Mononuclear cell (primary cell): ENCODE results near the gene CRACR2A. TPM values are rescaled to one million over a fixed set of nuclear protein-coding genes. Genes with fewer than 3 reads are reported as not detected.

Experiments used
- H3K27me3 ChIP-seq: 2 replicates; pipeline ENCODE4 v1.6.0; 2011; ENCODE audit warnings: low read length, control low read depth; ENCODE audit not compliant: insufficient read depth
- H3K4me1 ChIP-seq: 2 replicates; pipeline ENCODE4 v1.5.1; 2011; ENCODE audit warnings: mild to moderate bottlenecking, low read length, control low read depth; ENCODE audit not compliant: insufficient read depth
- H3K4me3 ChIP-seq: 2 replicates; pipeline ENCODE4 v1.5.1; 2011; ENCODE audit warnings: mild to moderate bottlenecking, low read length, moderate library complexity
- H3K9me3 ChIP-seq: 2 replicates; pipeline ENCODE4 v1.5.1; 2011; ENCODE audit warnings: low read depth, mild to moderate bottlenecking, control low read depth, low read length
- total RNA-seq: library from RNA; depleted of rRNA; stranded (reverse); fragments of >200 nt; gene quantifications from one replicate; pipeline ENCODE4 v1.2.3, GENCODE V29; 2012

The CRACR2A gene
- total RNA-seq, 1 donor: 18.4 TPM

DNA sequence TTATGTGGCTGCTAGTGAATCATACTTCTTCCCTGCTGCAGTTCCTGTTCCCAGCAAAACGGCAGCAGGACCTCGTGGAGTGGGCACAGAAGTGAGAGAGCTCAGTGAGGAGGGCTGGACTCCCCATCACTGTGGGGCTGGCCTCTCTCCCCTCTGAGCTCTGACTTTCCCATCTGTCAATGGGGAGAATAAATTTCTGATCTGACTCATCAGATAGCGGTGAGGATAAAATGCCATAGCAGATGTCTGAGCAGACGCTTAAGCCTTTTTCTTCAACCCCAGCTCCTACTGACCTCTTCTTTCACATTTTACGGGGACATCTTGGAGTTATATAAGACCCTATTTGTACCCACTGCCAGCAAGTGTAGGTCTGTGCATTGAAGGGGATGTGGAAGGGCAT lies 116.6 kb downstream of the CRACR2A start:
- Histone ChIP-seq H3K4me3 (no peak overlapping the region), H3K27me3 (no peaks in the 10 kb centered on the region), H3K4me1 (no peaks in the 10 kb centered on the region)

DNA sequence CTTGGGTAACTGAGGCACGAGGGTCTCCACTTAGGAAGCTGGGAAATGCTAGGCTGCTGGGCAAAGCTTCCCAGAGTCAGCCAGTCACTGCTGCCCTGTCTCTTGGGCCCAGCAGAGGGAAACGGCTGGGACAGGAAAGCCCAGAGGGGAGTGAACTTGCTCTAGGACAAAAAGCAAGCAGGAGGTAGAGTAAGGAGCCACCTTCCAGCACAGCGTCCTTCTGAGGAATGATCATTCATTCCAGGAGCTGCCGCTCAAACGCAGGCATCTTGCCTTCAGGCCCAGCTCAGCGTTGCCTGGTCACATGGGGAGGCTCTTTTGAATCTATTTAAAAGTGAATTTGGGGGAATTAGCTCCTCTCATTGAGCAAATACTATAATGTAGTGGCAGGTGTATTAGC lies 118.6 kb downstream of the CRACR2A start:
- H3K27me3 ChIP-seq: no peaks in the 10 kb centered on the region
- no peak overlapping the region for H3K4me3 ChIP-seq

More for the DNA sequence above, 116.6 kb downstream of the CRACR2A start:
- H3K9me3 ChIP-seq: no peaks in the 10 kb centered on the region

DNA sequence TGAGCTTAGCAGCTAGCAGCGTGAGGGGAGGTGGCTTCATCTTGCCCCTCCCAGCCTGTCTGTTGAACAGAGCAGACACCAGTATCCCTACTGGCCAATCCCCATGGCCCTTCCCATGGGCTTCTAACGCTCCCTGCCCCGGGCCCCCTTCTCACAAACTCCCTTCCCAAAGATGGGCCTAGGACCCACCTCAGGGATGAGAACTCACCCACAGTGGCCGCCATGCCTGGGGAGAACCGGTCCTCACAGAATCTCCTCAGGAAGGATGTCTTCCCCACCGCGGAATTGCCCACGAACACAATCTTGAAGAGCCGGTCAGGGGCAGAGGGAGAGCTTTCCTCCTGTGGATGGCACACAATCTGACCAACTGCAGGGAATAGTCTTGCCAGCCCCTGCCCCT lies 119.5 kb downstream of the CRACR2A start:
- Histone ChIP-seq H3K4me1 (no peaks in the 10 kb centered on the region), H3K27me3 (no peaks in the 10 kb centered on the region), H3K9me3 (no peaks in the 10 kb centered on the region), H3K4me3 (no peak overlapping the region)

More for the DNA sequence above, 118.6 kb downstream of the CRACR2A start:
- Histone ChIP-seq H3K4me1 (no peaks in the 10 kb centered on the region), H3K9me3 (no peaks in the 10 kb centered on the region)

- Histone ChIP-seq H3K9me3 (no peaks in the 10 kb centered on the region), H3K27me3 (no peaks in the 10 kb centered on the region), H3K4me3 (no peak overlapping the region), H3K4me1 (no peaks in the 10 kb centered on the region)
Measured at GRCh38 chr12:3632754-3633153, 120.2 kb downstream of the CRACR2A start.

DNA sequence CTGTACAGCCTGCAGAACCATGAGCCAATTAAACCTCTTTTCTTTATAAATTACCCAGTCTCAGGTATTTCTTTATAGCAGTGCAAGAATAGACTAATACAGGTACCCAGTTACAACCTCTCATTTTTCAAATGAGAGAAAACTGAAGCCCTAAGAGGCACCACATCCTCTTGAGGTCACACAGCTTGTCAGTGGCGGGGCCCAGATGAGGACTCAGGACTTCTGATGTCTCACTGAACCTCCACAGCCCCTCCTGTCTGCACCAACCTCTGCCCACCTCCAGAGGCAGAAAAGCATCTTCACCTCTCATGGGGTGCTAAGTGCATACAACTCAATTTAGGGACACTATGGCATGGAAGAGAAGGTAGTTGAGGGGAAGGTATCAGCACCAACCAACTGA lies 120.7 kb downstream of the CRACR2A start:
- no peak overlapping the region for H3K4me3 ChIP-seq
- no peaks in the 10 kb centered on the region for H3K9me3 ChIP-seq
- no peaks in the 10 kb centered on the region for H3K4me1 ChIP-seq

DNA sequence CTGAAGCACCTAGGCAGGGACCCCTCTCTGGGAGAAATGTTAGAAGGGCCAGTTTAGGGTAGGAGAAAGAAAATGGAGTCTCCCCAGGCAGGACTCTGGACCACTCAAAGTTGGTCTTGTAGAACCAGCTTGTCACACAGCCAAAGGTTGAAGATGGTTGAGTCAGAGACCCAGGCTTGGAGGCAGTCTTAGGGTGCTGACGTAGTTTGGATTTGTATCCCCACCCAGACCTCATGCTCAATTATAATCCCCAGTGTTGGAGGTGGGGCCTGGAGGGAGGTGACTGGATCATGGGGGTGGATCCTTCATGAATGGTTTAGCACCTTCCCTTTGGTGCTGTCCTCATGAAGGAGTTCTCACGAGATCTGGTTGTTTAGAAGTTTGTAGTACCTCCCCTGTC lies 121.2 kb downstream of the CRACR2A start:
- no peaks in the 10 kb centered on the region for H3K4me1 ChIP-seq

More for the DNA sequence above, 120.7 kb downstream of the CRACR2A start:
- H3K27me3 ChIP-seq: no peaks in the 10 kb centered on the region

DNA sequence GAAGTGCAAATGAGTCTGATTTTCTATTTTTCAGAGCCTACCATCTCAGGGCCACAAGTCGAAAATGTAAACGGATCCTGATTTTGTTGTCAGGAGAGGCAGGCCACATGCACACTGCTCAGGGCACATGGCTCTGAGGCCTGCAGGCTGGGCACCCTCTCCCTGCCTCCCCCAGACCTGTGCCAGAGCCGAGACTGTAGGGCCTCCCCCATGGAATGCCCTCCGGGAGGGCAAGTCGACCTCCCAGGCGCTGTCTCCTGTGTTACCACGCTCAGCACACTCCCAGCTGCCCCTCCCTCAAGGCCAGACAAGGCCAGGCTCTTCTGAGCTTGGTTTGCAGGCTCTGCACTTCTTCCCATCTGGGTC lies 121.7 kb downstream of the CRACR2A start:
- H3K4me1 ChIP-seq: no peaks in the 10 kb centered on the region
- no peaks in the 10 kb centered on the region for H3K27me3 ChIP-seq
- H3K4me3 ChIP-seq: no peak overlapping the region
- H3K9me3 ChIP-seq: no peaks in the 10 kb centered on the region

More for the DNA sequence above, 121.2 kb downstream of the CRACR2A start:
- H3K9me3 ChIP-seq: no peaks in the 10 kb centered on the region
- no peaks in the 10 kb centered on the region for H3K27me3 ChIP-seq
- H3K4me3 ChIP-seq: no peak overlapping the region

GRCh38 chr12:3630621-3631271 lies 122.2 kb downstream of the CRACR2A start:
- H3K4me3 ChIP-seq: no peak overlapping the region
- H3K27me3 ChIP-seq: no peaks in the 10 kb centered on the region
- H3K9me3 ChIP-seq: no peaks in the 10 kb centered on the region
- H3K4me1 ChIP-seq: no peaks in the 10 kb centered on the region

GRCh38 chr12:3630111-3630510 lies 122.8 kb downstream of the CRACR2A start:
- Histone ChIP-seq H3K27me3 (no peaks in the 10 kb centered on the region), H3K9me3 (no peaks in the 10 kb centered on the region), H3K4me1 (no peaks in the 10 kb centered on the region), H3K4me3 (no peak overlapping the region)

GRCh38 chr12:3629057-3629830 lies 123.7 kb downstream of the CRACR2A start:
- H3K4me1 ChIP-seq: no peaks in the 10 kb centered on the region
- no peaks in the 10 kb centered on the region for H3K9me3 ChIP-seq
- no peak overlapping the region for H3K4me3 ChIP-seq
- no peaks in the 10 kb centered on the region for H3K27me3 ChIP-seq

DNA sequence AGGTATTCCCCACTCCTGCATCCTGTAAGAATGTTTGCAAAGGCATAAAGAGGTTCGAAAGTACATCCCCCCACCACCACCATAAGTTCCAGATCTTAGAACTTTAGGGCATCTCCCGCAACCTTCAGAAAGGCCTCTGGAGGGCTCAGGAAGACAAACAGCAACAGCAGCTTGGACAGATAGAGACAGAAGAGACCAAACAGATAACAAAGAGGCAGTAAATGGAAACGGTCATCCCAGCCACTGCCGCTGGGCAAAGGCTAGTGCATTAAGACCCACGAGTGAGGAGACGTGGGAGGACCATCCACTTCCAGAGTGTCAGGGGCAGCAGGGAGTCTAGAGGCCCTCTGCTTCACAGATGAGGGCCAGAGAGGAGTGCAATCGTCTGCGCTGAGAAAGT lies 124.3 kb downstream of the CRACR2A start:
- no peaks in the 10 kb centered on the region for H3K4me1 ChIP-seq
- no peaks in the 10 kb centered on the region for H3K27me3 ChIP-seq
- no peaks in the 10 kb centered on the region for H3K9me3 ChIP-seq
- no peak overlapping the region for H3K4me3 ChIP-seq

DNA sequence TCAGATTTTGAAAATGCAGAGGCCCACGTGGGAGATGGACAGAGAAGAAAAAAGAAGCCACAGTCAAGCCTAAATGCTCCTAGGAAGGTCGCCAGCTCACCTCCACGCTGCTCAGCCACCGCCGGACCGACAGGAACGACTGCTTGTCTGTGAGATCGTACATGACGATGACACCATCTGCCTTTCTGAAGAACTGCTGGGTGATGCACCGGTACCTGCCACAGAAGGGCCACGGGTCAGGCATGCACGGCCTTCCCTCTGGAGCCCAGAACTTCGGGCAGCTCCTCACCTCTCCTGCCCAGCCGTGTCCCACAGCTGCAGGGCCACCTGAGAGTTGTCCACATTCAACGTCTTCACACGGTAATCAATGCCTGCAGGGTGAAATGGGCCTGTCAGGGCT lies 125.6 kb downstream of the CRACR2A start:
- H3K4me3 ChIP-seq: no peak overlapping the region
- no peaks in the 10 kb centered on the region for H3K27me3 ChIP-seq
- H3K4me1 ChIP-seq: peaks cover 6% of the 10 kb centered on the region
- H3K9me3 ChIP-seq: no peaks in the 10 kb centered on the region

DNA sequence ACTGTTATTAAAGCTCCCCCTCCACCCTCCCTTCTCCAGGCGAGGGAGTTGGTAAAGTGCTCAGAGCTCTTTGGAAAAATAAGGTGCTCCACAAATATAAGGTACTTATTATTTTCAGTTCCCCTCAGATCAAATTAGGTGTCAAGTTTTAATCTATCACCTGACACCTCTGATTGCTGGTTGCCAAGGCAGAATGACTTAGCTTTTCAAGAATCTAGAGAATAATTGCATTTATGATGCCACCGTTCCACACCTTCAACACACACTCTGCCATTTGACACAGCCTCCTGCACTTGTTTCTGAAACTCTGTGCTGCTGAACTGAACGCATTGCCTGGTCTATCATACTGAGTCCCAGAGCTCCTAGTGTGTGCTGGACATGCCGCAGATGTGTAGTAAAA lies 128.6 kb downstream of the CRACR2A start:
- Histone ChIP-seq H3K4me3 (no peak overlapping the region), H3K4me1 (peaks cover 6% of the 10 kb centered on the region), H3K27me3 (no peaks in the 10 kb centered on the region), H3K9me3 (no peaks in the 10 kb centered on the region)

- Histone ChIP-seq H3K4me3 (no peak overlapping the region), H3K4me1 (peaks cover 6% of the 10 kb centered on the region), H3K9me3 (no peaks in the 10 kb centered on the region), H3K27me3 (no peaks in the 10 kb centered on the region)
Measured at GRCh38 chr12:3622822-3623690, 129.9 kb downstream of the CRACR2A start.
